ENCODE measurements around the gene FHDC1.

- TF ChIP-seq ZBTB33 (IDR thresholded peaks at IDR 0.05) (no peak), NFYB (IDR thresholded peaks at IDR 0.05; ENCODE audit: insufficient read depth, low read depth, low read length) (no peak), EP300 (IDR thresholded peaks at IDR 0.05; ENCODE audit: borderline replicate concordance in 1 of 2, control insufficient read depth in 1 of 2, low read depth in 2 of 2, low read length in 2 of 2) (no peak), CTCF (IDR thresholded peaks at IDR 0.05 in 2 of 3, conservative IDR thresholded peaks at IDR 0.05 in 1 of 3; ENCODE audit: control insufficient read depth in 2 of 3, extremely low read depth in 1 of 3, insufficient read depth in 1 of 3, low read depth in 3 of 3, low read length in 3 of 3) (no peak), NFXL1 (IDR thresholded peaks at IDR 0.05; ENCODE audit: borderline replicate concordance) (no peak)
These were observed 65.5 kb downstream of the FHDC1 start for GRCh38 chr4:153001626-153002025.
